SH-SY5Y (cell line): ENCODE results near the gene WDR93.

Source experiments
- GATA2 ChIP-seq: IDR thresholded peaks from 2 replicates; pipeline ENCODE4 v1.6.1; 2011; ENCODE audit warnings: mild to moderate bottlenecking, low read depth, low read length
- GATA3 ChIP-seq: IDR thresholded peaks from 2 replicates; pipeline ENCODE4 v1.6.1; 2011; ENCODE audit warnings: low read depth, mild to moderate bottlenecking, low read length, moderate library complexity

DNA sequence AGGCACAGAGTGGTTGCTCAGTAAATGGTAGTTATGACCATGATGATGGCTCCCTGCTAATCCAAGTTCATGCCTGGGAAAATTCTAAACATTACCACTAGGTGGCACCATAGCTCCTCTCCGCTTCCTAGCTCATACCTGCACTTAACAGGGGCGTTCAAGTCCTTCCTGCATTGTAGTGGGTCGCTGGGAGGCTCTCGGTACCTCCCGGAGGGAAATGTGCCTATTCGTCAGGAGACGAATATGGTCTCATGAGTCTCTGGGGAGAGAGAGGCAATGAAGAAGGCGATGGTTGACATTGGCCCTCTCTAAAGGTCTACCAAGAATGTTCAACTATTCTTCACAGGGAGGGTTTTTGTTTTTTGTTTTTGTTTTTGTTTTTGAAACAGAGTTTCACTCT lies 49.5 kb downstream of the WDR93 start:
- TF ChIP-seq GATA3 (no peak), GATA2 (no peak)
